Measurements from ENCODE around the gene ADRA1B.
"Not testable (repeated sequence)": the region's sequence is repeated elsewhere in the genome, so short reads cannot be mapped to it uniquely, and the experiment has no call there.

ADRA1B gene

DNA sequence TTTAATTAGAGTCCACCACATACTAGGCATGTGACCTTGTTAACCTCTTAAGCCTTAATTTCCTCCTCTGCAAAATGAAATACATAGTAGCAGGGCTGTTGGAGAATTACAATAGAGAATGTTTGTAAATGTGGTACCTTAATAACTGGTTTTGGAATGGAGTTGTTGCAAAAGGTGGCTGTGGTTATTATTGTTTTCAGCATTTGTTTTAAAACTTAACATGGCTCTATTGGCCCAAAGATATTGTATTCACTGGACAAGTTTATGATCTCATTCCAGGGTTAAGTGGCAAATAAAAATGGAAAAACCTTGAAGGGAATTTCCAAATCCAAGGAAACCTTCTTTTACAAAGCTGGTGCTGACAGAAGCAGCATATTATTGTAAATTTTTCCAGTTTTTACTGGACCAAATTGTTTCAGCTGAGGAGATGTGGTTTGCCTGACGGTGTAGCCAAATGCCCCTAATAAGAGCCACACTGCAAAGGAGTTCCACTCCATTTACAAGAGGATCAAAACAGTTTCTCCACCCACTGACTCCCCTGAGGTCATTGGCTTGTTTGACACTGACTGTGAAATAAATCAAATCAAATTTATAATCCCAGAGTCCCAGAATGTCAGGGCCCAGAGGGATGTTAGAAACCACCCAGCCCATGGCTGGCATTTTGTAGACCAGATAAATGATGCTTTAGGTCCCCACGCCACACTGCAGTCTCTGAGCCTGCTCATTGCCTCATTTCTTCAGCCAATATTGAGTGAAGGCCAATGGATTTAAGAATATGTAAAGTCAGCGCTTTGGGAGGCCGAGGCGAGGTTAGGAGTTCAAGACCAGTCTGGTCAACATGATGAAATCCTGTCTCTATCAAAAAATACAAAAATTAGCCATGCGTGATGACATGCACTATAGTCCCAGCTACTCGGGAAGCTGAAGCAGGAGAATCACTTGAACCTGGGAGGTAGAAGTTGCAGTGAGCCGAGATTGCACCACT lies 45.2 kb downstream of the ADRA1B start:
- TF ChIP-seq EZH2 (IDR thresholded peaks at IDR 0.05) (no peak), POLR2AphosphoS5 (IDR thresholded peaks at IDR 0.05; ENCODE audit: borderline replicate concordance, low read depth, low read length) (no peak), FOXP2 (optimal IDR thresholded peaks at IDR 0.05; ENCODE audit: control extremely low read depth, extremely low read length, insufficient read depth) (no peak)
- Histone ChIP-seq H3K27ac (no peak overlapping the region), H3K4me3 (no peak overlapping the region)

DNA sequence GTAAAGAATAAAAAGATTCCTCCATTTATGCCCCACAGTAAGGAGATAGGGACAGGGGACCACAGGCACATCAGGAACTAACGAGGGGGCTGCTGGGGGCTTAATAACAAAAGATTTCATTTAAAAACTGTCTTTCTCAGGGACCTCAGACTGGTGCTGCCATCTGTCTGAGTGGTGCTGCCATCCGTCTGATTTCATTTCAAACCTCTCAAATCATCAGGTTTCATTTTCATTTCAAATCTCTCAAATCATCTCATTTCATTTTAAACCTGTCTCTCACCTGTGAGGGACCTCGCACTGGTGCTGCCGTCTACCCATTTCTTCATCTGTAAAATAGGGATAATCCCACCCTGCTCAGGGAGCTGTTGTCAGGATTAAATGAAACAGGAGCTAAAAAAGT lies 45.9 kb downstream of the ADRA1B start:
- TF ChIP-seq FOXP2 (optimal IDR thresholded peaks at IDR 0.05; ENCODE audit: control extremely low read depth, extremely low read length, insufficient read depth) (no peak), POLR2AphosphoS5 (IDR thresholded peaks at IDR 0.05; ENCODE audit: borderline replicate concordance, low read depth, low read length) (no peak), EZH2 (IDR thresholded peaks at IDR 0.05) (no peak)
- H3K36me3 ChIP-seq (ENCODE audit: insufficient read depth, low read length), result no peaks in the 10 kb centered on the region
- no peaks in the 10 kb centered on the region for H3K9me3 ChIP-seq (ENCODE audit: low read depth, low read length)
- no peak for DNase-seq (ENCODE audit: low read depth, low spot score)
- no peak overlapping the region for H3K4me3 ChIP-seq
- H3K27ac ChIP-seq, result no peak overlapping the region
- no peak overlapping the region for H3K9ac ChIP-seq (ENCODE audit: insufficient read length)

More for the DNA sequence above, 45.2 kb downstream of the ADRA1B start:
- DNase-seq (ENCODE audit: low read depth, low spot score), result no peak
- Histone ChIP-seq H3K9me3 (ENCODE audit: low read depth, low read length) (no peaks in the 10 kb centered on the region), H3K9ac (ENCODE audit: insufficient read length) (no peak overlapping the region), H3K36me3 (ENCODE audit: insufficient read depth, low read length) (no peaks in the 10 kb centered on the region)

DNA sequence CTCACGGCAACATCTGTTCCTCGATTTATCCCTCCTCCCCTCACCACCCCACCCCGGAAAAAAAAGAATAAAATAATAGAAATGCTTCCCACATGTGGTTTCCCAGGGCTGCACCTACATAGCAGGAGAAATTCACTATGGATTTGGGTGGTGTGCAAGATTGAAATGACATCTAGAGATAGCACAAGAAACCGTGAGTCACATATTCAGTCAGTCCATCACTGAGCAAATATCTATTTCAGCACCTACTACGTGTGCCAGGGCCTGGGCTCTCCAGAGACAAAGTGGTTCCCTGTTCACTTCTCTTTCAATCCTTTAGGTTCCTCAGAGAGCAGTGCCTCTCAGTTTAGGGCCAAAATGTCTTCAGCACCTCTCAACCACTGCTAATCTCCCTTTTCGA lies 47.7 kb downstream of the ADRA1B start:
- no peaks in the 10 kb centered on the region for H3K9me3 ChIP-seq (ENCODE audit: low read depth, low read length)
- no peak for TF ChIP-seq POLR2AphosphoS5 (IDR thresholded peaks at IDR 0.05; ENCODE audit: borderline replicate concordance, low read depth, low read length)

DNA sequence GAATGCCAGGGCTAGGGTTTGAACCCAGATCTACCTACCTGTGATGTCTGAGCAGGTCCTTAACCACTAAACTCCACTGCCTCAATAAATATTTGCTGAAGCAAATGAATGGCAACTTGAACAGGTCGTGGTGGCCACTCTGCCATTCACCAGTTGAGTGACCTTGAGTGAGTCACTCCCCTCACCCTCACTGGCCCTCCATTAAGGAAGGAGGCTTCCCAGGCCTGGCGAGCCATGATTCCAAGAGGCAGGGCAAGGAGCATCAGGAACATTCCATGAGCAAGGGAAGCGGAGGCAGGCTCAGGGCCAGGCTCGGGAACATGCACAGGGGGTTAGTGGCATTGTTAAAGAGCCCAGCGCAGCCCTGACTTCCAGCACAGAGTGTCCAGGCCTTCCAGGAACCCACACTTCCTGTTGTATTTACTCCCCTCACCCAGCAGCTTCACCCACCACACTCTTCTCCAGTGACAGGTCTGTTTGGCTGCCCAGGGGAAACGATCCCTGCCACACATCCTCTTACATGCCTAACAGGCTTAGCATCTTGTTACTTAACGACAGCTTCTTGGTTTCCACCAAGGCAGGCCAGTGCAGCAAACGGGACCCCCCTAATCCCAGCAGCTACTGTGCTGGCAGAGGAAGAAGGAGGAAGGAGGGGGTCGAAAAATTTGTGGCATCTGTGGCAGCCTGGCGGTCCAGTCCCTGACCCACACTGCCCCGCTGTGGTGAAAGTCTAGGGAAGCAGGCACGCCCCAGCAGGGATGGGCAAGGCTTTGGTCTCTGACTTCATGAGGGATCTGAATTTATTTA lies 49.0 kb downstream of the ADRA1B start:
- no peaks in the 10 kb centered on the region for H3K36me3 ChIP-seq (ENCODE audit: insufficient read depth, low read length)
- no peak for TF ChIP-seq FOXP2 (optimal IDR thresholded peaks at IDR 0.05; ENCODE audit: control extremely low read depth, extremely low read length, insufficient read depth)
- no peak for TF ChIP-seq POLR2AphosphoS5 (IDR thresholded peaks at IDR 0.05; ENCODE audit: borderline replicate concordance, low read depth, low read length)
- no peak for TF ChIP-seq EZH2 (IDR thresholded peaks at IDR 0.05)
- H3K27ac ChIP-seq, result no peak overlapping the region
- no peak for DNase-seq (ENCODE audit: low read depth, low spot score)
- no peak overlapping the region for H3K4me3 ChIP-seq
- H3K9me3 ChIP-seq (ENCODE audit: low read depth, low read length), result no peaks in the 10 kb centered on the region
- H3K9ac ChIP-seq (ENCODE audit: insufficient read length), result no peak overlapping the region

More for the DNA sequence above, 47.7 kb downstream of the ADRA1B start:
- no peak overlapping the region for H3K4me3 ChIP-seq
- no peak overlapping the region for H3K9ac ChIP-seq (ENCODE audit: insufficient read length)
- no peaks in the 10 kb centered on the region for H3K36me3 ChIP-seq (ENCODE audit: insufficient read depth, low read length)
- DNase-seq (ENCODE audit: low read depth, low spot score), result no peak
- no peak overlapping the region for H3K27ac ChIP-seq

DNA sequence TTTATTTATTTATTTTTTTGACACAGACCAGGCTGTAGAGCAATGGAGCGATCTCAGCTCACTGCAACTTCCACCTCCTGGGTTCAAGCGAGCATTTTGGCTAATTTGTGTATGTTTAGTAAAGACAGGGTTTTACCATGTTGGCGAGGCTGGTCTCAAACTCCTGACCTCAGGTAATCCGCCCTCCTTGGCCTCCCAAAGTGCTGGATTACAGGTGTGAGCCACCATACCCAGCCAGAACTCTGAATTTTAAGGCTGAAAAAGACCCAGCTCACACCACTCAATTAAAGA lies 49.5 kb downstream of the ADRA1B start:
- H3K9ac ChIP-seq (ENCODE audit: insufficient read length); H3K9me3 ChIP-seq (ENCODE audit: low read depth, low read length); H3K27ac ChIP-seq; H3K4me3 ChIP-seq; DNase-seq (ENCODE audit: low read depth, low spot score); H3K36me3 ChIP-seq (ENCODE audit: insufficient read depth, low read length): not testable (repeated sequence)

DNA sequence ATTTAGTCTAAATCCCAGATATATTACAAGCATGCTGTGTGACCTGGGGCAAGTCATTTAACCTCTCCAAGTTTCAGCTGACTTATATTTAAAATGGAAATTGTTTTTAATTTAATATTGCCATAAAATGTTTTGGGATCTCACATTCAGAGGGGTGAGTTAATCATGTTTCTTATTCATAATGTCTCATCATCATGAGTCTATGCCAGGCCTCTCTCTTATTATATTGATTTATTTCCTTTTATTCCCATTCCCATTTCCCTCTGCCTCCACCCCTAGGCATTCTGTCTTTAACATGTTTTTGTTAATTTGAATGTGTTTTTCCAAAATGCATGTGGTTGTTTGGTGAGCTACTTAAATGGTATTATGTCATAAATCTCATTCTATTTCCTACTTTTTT lies 53.7 kb downstream of the ADRA1B start:
- no peak overlapping the region for H3K4me3 ChIP-seq
- TF ChIP-seq FOXP2 (optimal IDR thresholded peaks at IDR 0.05; ENCODE audit: control extremely low read depth, extremely low read length, insufficient read depth) (no peak), POLR2AphosphoS5 (IDR thresholded peaks at IDR 0.05; ENCODE audit: borderline replicate concordance, low read depth, low read length) (no peak), EZH2 (IDR thresholded peaks at IDR 0.05) (no peak)
- H3K9ac ChIP-seq (ENCODE audit: insufficient read length), result no peak overlapping the region
- no peak overlapping the region for H3K27ac ChIP-seq
- H3K9me3 ChIP-seq (ENCODE audit: low read depth, low read length), result no peaks in the 10 kb centered on the region
- no peak for DNase-seq (ENCODE audit: low read depth, low spot score)
- no peaks in the 10 kb centered on the region for H3K36me3 ChIP-seq (ENCODE audit: insufficient read depth, low read length)

DNA sequence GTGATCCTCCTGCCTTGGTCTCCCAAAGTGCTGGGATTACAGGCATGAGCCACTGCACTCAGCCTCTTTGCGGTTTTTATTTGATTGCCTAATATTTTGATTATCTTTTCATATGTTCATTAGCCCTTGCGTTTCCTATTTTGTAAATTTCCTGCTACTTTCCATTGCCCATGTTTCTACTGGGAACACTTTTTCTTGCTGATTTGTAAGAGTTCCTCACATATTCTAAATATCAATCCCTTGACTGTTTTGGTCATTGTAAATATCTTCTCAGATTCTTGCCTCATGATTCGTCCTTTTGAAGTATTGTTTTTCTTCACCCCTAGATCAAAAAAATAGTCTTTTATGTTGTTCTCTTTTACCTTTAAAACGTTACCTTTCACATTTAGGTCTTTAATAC lies 54.8 kb downstream of the ADRA1B start:
- H3K4me3 ChIP-seq, result no peak overlapping the region
- no peaks in the 10 kb centered on the region for H3K36me3 ChIP-seq (ENCODE audit: insufficient read depth, low read length)
- H3K9me3 ChIP-seq (ENCODE audit: low read depth, low read length), result no peaks in the 10 kb centered on the region
- no peak for DNase-seq (ENCODE audit: low read depth, low spot score)
- no peak overlapping the region for H3K27ac ChIP-seq
- TF ChIP-seq FOXP2 (optimal IDR thresholded peaks at IDR 0.05; ENCODE audit: control extremely low read depth, extremely low read length, insufficient read depth), result no peak
- TF ChIP-seq POLR2AphosphoS5 (IDR thresholded peaks at IDR 0.05; ENCODE audit: borderline replicate concordance, low read depth, low read length), result no peak
- TF ChIP-seq EZH2 (IDR thresholded peaks at IDR 0.05), result no peak
- H3K9ac ChIP-seq (ENCODE audit: insufficient read length), result no peak overlapping the region

- no peak overlapping the region for H3K27ac ChIP-seq
- no peaks in the 10 kb centered on the region for H3K36me3 ChIP-seq (ENCODE audit: insufficient read depth, low read length)
- no peak for DNase-seq (ENCODE audit: low read depth, low spot score)
- H3K9me3 ChIP-seq (ENCODE audit: low read depth, low read length), result no peaks in the 10 kb centered on the region
- TF ChIP-seq EZH2 (IDR thresholded peaks at IDR 0.05) (no peak), FOXP2 (optimal IDR thresholded peaks at IDR 0.05; ENCODE audit: control extremely low read depth, extremely low read length, insufficient read depth) (no peak), POLR2AphosphoS5 (IDR thresholded peaks at IDR 0.05; ENCODE audit: borderline replicate concordance, low read depth, low read length) (no peak)
- no peak overlapping the region for H3K4me3 ChIP-seq
- H3K9ac ChIP-seq (ENCODE audit: insufficient read length), result no peak overlapping the region
Observed at GRCh38 chr5:159971514-159971913, 55.2 kb downstream of the ADRA1B start.
